RKO (cell line): ENCODE measurements around the gene MAGEF1.

Source experiments
- DNase-seq: peaks from one replicate; pipeline ENCODE4 v3.0.0-alpha.2; 2016; ENCODE audit warnings: low spot score

The MAGEF1 gene

GRCh38 chr3:184690192-184690883 lies 21.5 kb downstream of the MAGEF1 start:
- no peak for DNase-seq

GRCh38 chr3:184688882-184689271 lies 23.0 kb downstream of the MAGEF1 start:
- DNase-seq: no peak

- no peak for DNase-seq
These were observed 23.5 kb downstream of the MAGEF1 start for GRCh38 chr3:184688251-184688881.

GRCh38 chr3:184687363-184688015 lies 24.4 kb downstream of the MAGEF1 start:
- DNase-seq: no peak

DNA sequence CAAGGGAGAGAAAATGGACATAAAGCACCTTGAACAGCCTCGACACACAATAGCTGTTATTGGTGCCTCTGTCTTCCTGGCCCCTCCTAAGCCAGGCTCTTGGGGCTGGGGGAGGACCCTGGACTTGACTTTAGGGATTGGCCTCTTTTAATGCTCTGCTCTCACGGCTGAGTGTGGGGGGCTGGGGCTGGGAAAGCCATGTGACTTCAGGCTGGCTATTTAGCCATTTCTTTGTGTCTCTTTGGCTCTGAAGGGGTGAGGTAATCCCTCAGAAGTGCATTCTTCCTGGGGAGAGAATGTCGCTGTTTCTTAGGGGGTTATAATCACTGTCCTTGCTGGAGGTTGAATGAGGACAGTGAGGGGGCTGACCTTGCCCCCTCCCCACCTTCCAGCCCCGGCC lies 26.2 kb downstream of the MAGEF1 start:
- DNase-seq: no peak

- no peak for DNase-seq
These were observed 26.8 kb downstream of the MAGEF1 start for GRCh38 chr3:184685055-184685454.

GRCh38 chr3:184683900-184684560 lies 27.8 kb downstream of the MAGEF1 start:
- DNase-seq: no peak

DNA sequence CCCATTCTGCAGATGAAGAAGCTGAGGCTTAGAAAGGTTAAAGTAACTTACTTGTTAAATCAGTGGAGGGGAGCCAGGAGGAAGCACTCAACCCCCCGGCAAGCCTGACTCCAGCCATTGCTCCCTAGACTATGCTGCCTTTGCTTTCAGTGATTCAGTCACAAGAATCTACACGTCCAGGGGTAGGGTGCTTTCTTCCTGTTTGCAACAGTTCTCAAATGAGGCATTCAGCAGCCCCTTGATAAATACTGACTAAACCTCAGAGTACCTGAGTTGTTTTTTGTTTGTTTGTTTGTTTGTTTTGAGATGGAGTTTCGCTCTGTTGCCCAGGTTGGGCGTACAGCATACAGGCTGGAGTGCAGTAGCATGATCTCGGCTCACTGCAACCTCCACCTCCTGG lies 28.6 kb downstream of the MAGEF1 start:
- DNase-seq: no peak

- DNase-seq: no peak
These were observed 29.2 kb downstream of the MAGEF1 start for GRCh38 chr3:184682671-184683070.

DNA sequence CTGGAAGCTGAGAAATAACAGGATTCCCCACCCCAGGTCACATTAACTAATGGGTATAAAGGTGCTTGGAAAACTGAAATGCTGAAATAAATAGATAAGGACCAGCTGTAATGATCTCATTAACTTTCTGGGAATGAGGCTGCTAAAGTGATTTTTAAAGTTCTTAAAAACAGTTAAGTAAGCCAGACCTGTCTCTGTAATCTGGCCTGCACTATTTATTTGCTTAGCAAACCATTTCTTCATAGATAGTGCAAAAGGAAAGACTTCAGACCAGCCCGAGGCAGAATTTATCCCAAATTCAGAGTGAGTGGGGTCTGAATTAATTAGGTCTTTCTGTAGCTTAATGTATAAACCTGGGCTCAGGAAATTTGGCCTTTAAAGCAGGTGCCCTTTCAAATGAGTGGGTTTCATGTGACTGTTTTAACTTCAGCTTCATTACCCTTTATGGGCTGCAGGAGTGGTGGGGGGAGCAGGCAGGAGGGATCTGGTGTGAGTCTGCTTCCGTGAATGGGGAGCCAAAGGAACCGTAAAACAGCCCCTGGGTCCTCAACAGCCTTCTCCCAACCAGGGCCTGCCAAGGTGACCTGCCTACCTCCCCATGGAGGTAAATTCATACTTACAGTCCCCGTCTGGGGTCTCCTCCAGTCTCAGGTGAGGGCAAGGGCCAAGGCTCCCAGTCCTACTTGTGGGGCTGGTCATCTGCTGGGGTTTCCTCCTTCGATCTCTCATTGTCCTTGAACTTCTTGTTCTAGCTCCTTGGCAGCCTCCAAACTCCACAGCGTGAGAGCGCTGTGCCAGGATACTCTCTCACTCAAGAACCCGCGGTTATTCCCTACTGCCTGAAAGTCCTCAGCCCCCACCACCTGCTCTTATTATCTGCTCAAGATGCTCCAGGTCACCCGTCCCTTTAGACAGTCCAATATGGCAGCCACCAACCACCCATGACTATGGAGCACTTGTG lies 31.2 kb downstream of the MAGEF1 start:
- no peak for DNase-seq

DNA sequence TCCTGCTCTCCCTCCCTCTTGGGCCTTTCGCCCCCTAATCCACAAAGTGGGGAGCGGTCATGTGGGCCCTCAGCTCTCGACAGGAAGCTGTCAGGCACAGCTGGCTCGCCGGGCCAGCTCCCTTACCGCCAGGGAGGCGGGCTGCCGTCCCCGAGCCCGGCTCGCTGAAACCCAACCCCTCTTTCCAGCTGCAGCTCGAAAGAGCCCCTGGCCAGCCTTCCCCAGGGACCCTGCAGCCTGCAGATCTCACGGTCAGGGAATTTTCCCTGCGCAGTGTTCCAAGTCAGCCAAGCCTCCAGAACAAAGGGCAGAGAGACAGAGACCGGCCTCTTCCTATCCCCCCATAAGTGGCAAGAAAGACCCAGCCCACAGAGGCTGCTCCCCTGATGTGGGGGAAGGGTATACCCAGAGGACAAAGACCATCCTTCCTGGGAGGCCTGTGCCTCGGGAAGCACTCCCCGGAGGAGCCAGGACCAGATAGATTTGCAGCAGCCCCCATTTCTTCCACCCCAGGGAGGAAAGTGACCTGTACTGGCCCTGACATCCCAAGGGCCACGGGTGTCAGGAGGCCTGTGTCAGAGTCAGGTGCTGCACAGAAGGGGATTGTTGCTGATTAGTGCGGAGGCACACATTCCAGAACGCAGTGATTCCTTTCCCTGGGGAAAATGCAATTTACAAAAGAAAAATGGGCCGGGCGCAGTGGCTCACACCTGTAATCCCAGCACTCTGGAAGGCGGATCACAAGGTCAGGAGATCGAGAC lies 32.6 kb downstream of the MAGEF1 start:
- DNase-seq: no peak

GRCh38 chr3:184678317-184679055 lies 33.4 kb downstream of the MAGEF1 start:
- no peak for DNase-seq

GRCh38 chr3:184677344-184678316 lies 34.2 kb downstream of the MAGEF1 start:
- DNase-seq: no peak

GRCh38 chr3:184676927-184677326 lies 34.9 kb downstream of the MAGEF1 start:
- no peak for DNase-seq

DNA sequence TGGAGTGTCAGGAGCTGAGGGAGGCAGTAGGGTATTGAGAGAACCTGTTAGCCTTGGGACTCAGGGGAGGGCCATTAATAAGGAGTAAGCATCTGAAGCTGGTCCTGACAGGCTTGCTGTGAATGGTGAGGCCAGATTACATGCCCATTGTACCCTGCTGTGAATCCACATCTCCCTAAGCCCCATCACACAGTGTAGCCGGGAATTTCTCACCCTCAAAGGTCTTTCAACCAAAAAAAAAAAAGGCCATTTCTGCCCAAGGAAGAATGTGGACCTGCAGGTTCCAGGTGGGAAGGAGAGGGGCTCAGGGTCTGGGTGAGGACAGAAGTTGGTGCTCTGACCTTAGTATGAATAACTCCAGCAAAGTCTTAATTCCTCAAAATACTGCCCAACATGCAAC lies 37.2 kb downstream of the MAGEF1 start:
- DNase-seq: no peak

DNA sequence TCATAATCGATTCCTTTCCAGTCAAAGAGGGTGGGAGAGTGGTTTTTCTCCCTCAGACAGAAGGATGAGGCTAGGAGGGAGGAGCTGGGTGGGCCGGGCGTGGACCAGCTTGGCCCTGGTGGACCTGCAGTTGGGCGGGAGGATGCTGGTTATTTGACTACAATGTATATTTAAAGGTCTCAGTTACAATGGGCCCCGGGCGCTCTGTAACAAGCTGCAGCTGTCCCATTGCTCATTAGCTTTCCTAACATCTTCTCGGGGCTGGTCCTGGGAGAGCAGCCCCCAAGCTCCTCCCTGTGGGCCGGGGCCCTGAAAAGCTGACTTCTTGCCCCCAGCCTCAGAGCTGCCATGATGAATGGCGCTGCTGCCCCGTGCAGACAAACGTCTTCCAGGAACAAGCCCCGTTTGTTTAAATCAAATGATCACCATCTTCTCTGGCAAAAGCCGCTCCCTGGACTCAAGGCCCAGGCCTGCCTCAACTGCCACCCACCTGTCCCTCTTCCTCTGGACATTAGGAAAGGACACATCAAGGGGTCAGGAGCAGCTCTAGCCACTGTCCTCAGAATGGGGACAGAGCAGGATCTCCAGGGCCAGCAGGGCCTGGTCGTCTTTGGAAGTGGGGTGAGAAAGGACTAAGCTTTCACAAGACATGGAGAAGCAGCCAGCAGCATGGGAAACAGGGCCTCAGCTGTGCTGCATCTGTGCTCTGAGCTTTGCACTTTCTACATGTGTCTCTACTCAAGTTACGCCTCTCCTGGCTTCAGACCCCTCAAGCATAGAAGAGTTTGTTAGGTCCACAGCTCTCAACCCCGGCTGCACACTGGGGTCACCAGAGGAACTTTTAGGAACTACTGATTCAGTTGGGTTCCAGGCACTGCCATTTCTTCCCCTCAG lies 38.6 kb downstream of the MAGEF1 start:
- DNase-seq: no peak

DNA sequence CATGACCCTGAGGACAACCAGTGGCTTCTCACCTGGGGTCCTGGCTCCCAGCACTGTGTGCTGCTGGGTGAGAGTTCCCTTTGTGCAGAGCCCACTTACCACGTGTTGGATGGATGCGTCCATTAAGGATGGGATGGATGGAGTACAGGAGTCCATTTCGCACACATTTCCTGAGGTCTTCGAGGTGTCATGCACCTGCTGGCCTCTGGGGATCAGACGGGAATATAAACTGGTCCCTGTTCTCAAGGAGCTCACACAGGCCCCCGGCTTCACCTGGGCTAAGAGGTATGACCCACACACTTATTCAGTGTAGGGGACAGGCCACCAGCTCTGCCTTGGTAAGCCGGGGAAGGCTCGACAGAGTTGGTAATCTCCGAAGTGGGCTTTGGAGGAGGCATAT lies 39.5 kb downstream of the MAGEF1 start:
- DNase-seq: no peak

DNA sequence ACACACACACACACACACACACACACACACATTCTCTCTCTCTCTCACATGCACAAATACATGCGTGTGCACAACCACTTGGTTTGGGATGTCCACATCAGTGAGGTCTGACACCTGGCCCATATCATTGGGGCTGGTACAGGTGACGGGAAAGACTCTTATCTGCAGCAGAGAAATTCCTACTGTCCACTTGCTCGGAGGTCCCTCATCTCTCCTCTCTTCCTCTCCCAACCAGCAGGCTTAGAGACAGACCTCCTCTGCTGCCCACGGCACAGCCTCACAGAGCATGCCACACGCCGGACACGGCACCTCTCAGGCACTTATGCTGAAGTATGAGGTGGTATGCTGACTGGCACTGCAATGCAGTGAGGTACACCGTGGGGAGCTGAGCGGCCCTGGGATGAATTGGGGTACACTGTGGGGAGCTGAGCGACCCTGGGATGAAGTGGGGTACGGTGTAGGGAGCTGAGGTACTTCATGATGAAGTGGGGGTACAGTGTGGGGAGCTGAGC lies 41.7 kb downstream of the MAGEF1 start:
- DNase-seq: no peak
